A549 treated with CpdA at 1 μM for 4 hours (cell line): Measurements from ENCODE around the gene KLRB1. TPM values are rescaled to one million over a fixed set of nuclear protein-coding genes. Genes with fewer than 3 reads are reported as not detected.

Source experiments
- total RNA-seq: library from RNA; stranded (reverse); fragments of 200-300 nt; extraction: Qiagen RNA extraction; gene quantifications from 5 replicates; pipeline ENCODE4 v1.2.3, GENCODE V29; 2022; ENCODE audit warnings: low read depth

KLRB1 gene
- total RNA-seq, result not detected in 5 replicates

DNA sequence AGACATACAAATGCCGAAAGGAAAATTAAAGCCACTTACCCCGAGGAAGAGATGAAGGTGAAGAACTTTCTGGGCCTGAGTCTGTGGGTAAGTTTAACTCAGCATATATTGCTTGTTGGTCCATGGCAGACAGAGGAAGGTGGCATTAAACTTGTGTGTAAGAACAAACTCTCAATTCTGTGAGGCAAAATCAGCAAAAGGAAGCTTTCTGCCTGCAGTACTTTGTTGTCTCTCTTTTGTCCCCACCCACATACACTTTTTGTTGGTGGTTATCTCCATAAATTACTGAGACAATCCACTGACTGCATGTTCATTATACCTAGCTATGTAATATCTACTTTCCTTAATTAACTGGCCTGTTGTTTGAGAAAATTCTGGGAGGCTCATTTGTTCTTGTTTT, at the start of gene KLRB1:
Gene KLRB1, minus strand, starts transcription at position 201 of the 400 bp plus-strand sequence. Its CDS starts 77 bp downstream, at position 124.

Other genes with a start within 250 kb of the KLRB1 start
- 0.30 to 1.2 TPM (median 0.83 TPM) in 5 replicates for gene CLEC2D, start 61.8 kb upstream of the KLRB1 start, total RNA-seq
- gene CLECL1, start 125.2 kb upstream of the KLRB1 start, total RNA-seq, result not detected in 5 replicates
- not detected in 5 replicates for gene CD69, start 153.0 kb upstream of the KLRB1 start, total RNA-seq
- gene KLRF1, start 219.6 kb upstream of the KLRB1 start, total RNA-seq, result not detected in 5 replicates